HepG2 (cell line): Measurements from ENCODE around the gene SYT13. TPM values are rescaled to one million over a fixed set of nuclear protein-coding genes. Genes with fewer than 3 reads are reported as not detected.

Source experiments
- ATAC-seq: fragments of 200-7000 bp; cut with Tn5 transposase; 3 replicates; pipeline ENCODE4 v1.9.1; 2020; ENCODE audit warnings: mild to moderate bottlenecking, moderate library complexity
- BruUV-seq: library from RNA; stranded (reverse); fragments of 400-500 nt; replicated peaks from 2 replicates; lab custom pipeline; 2021; lab: Mats Ljungman, UMichigan
- CTCF ChIA-PET: fragments of 300-600 bp; formaldehyde crosslinking; extraction: SDS; loops from one replicate; lab custom pipeline; 2021; ENCODE audit warnings: low total read pairs, inconsistent platforms, low intra/inter-chr PET ratio; lab: Yijun Ruan, JAX
- POLR2A ChIA-PET: fragments of 350-600 bp; sonication (Branson Sonifier 250); formaldehyde crosslinking; loops from one replicate; lab custom pipeline; 2020; ENCODE audit warnings: antibody characterized with exemption, inconsistent platforms; lab: Yijun Ruan, JAX
- DNase-seq: peaks from one replicate; pipeline ENCODE4 v3.0.0-alpha.2; 2015; ENCODE audit warnings: low spot score
- FAIRE-seq: peaks from 3 replicates; lab custom pipeline; 2011; peaks lifted over from hg19 to GRCh38; lab: Jason Lieb, UNC
- H2AFZ ChIP-seq: one replicate; pipeline ENCODE4 v1.6.1; 2011; ENCODE audit warnings: low read length, inconsistent platforms
- H3K27ac ChIP-seq: fragments of 300-600 bp; 3 replicates; pipeline ENCODE4 v1.8.0; 2011; ENCODE audit warnings: mixed run types, mild to moderate bottlenecking, mixed read lengths, low read length, inconsistent platforms; ENCODE audit not compliant: insufficient read depth; ENCODE audit errors: extremely low read length
- H3K27me3 ChIP-seq, 2 experiments: fragments of 200-600 bp in 1 of 2; 2 replicates in 1 of 2; 3 replicates in 1 of 2; pipeline versions ENCODE4 v1.6.0 to v1.8.0; 2011; ENCODE audit warnings: low read length in 2 of 2, mild to moderate bottlenecking in 2 of 2, moderate library complexity in 2 of 2, inconsistent platforms in 1 of 2; ENCODE audit not compliant: insufficient read depth in 2 of 2, control insufficient read depth in 1 of 2
- H3K36me3 ChIP-seq, 2 experiments: fragments of 200-600 bp in 1 of 2; replicated peaks in 1 of 2; 2 replicates in 1 of 2; 3 replicates in 1 of 2; pipeline versions ENCODE4 v1.5.1 to v1.8.0; 2011; ENCODE audit warnings: low read length in 2 of 2, inconsistent platforms in 1 of 2; ENCODE audit not compliant: insufficient read depth in 2 of 2, control insufficient read depth in 1 of 2
- H3K4me1 ChIP-seq: 2 replicates; pipeline ENCODE4 v1.5.1; 2012; ENCODE audit warnings: low read length, inconsistent platforms; ENCODE audit not compliant: insufficient read depth
- H3K4me2 ChIP-seq: 2 replicates; pipeline ENCODE4 v1.6.0; 2011; ENCODE audit warnings: low read depth, low read length, inconsistent platforms
- H3K4me3 ChIP-seq, 3 experiments: fragments of 200-600 bp in 1 of 3; sonication (generic), shearing (Covaris generic) in 1 of 3; replicated peaks in 1 of 3; 2 replicates each; pipeline ENCODE4 v1.5.1; 2011 to 2016; ENCODE audit warnings: low read length in 3 of 3, inconsistent platforms in 2 of 3, low read depth in 2 of 3, mild to moderate bottlenecking in 2 of 3, control low read depth in 1 of 3, mixed read lengths in 1 of 3; ENCODE audit not compliant: insufficient read depth in 1 of 3
- H3K79me2 ChIP-seq: one replicate; pipeline ENCODE4 v1.6.1; 2011; ENCODE audit warnings: low read length, inconsistent platforms; ENCODE audit not compliant: insufficient read depth
- H3K9ac ChIP-seq: 2 replicates; pipeline ENCODE4 v1.6.0; 2011; ENCODE audit warnings: mild to moderate bottlenecking, low read depth, low read length, inconsistent platforms; ENCODE audit not compliant: insufficient read depth
- H3K9me3 ChIP-seq: 2 replicates; pipeline ENCODE4 v1.5.1; 2012; ENCODE audit warnings: mild to moderate bottlenecking, low read length
- H4K20me1 ChIP-seq: 2 replicates; pipeline ENCODE4 v1.6.0; 2011; ENCODE audit warnings: inconsistent platforms, mild to moderate bottlenecking, low read length, moderate library complexity; ENCODE audit not compliant: insufficient read depth
- CEBPG ChIP-seq: IDR thresholded peaks from 2 replicates; pipeline ENCODE4 v1.6.1; 2016
- STAG1 ChIP-seq: sonication (generic); formaldehyde crosslinking; IDR thresholded peaks from 2 replicates; pipeline ENCODE4 v1.4.0; 2020; ENCODE audit warnings: missing genetic modification reagents
- XRCC5 ChIP-seq: fragments of 200-400 bp; formaldehyde crosslinking; optimal IDR thresholded peaks from 2 replicates; pipeline ENCODE3; 2017; ENCODE audit warnings: mild to moderate bottlenecking, low read length
- ZNF160 ChIP-seq: sonication (generic); formaldehyde crosslinking; IDR thresholded peaks from 2 replicates; pipeline ENCODE4 v1.8.0; 2022; ENCODE audit warnings: mild to moderate bottlenecking, inconsistent platforms, missing genetic modification reagents
- ZNF496 ChIP-seq: sonication (generic); formaldehyde crosslinking; IDR thresholded peaks from 2 replicates; pipeline ENCODE4 v1.8.1; 2023; ENCODE audit warnings: mild to moderate bottlenecking, moderate library complexity, missing genetic modification reagents; ENCODE audit not compliant: insufficient replicate concordance
- WGBS: methylation state at CpG from one replicate; pipeline ENCODE4 v1.1.6; 2017; ENCODE audit warnings: low lambda C conversion rate; 5-methylcytosine and 5-hydroxymethylcytosine counted together
- in situ Hi-C: cut with HindIII; loops from 2 replicates; pipeline ENCODE4 v1.10.0; 2017; ENCODE audit warnings: low pct_unique_long_range_greater_than_20kb; ENCODE audit not compliant: extremely low pct_ligation_motif_present
- intact Hi-C: fragments of 100-400 bp; cut with micrococcal nuclease; formaldehyde crosslinking; loops from one replicate; pipeline ENCODE4 v1.10.0; 2022; ENCODE audit not compliant: unreplicated experiment
- polyA plus RNA-seq, 8 experiments: library from polyadenylated mRNA; depleted of rRNA in 3 of 8; stranded (reverse) in 7 of 8; unstranded in 1 of 8; fragments of >200 nt; fragmentation: Illumina TruSeq in 4 of 8; extraction: Trizol in 4 of 8; gene quantifications; 2 replicates each; pipeline versions ENCODE4 v1.2.1 to v1.2.3, GENCODE V29; 2011 to 2016; ENCODE audit warnings: low read depth in 4 of 8, missing spikeins in 1 of 8, mixed read lengths in 1 of 8; ENCODE audit not compliant: insufficient read depth in 1 of 8
- total RNA-seq, 5 experiments: library from RNA; depleted of rRNA; stranded (reverse); fragments of >200 nt; fragmentation: Illumina TruSeq; extraction: Trizol; gene quantifications; 2 replicates each; pipeline ENCODE4 v1.2.3, GENCODE V29; 2016; ENCODE audit warnings: low read depth in 1 of 5
- TF ChIP-seq, protein P1 (sequence below): sonication (generic); formaldehyde crosslinking; IDR thresholded peaks from 2 replicates; pipeline ENCODE4 v1.5.0; 2020; ENCODE audit warnings: mild to moderate bottlenecking, missing genetic modification reagents, moderate library complexity

Gene SYT13
- total and polyA plus RNA-seq, 2 of the 13 experiments (the other 11 are each of a cell fraction or from before 2014, with no cell fraction given), result 0.02 to 0.13 TPM

DNA sequence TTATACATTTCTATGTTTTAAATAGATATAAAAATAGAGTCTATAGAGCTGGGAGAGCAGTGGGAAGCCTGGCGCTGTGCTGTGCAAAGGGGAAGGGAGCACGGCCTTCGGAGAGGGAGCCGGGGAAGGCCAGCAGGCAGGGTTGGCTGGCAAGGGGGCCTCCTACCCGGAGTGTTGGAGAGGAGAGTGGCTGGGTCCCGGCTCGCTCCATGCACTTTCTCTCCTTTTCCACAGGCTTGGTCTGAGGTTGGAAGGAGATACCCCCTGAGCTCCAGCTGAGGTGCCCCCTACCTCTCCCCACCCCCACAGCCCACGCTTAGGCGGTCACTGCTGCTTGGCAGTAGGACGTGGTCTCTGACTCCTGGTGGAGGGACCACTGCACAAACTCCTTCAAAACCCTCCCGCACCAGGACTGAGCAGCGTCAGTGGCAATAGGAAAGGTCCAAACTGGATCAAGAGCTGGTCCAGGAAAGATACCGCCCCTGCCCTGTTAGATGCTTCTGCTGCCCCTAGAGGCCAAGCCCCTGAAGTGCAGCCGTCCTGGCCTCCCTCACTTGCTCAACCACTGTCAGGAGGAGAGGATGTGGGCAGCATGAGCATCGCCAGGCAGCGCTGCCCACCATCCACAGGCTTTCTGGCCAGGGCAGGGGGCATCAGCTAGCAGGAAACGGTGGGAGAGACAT is 52.9 kb downstream of the SYT13 start:
- BruUV-seq, result no TSS peak
- intact Hi-C loops, result loop anchor here (1.0 kb wide), 1 partner anchor 123 kb away; no protein-coding TSS in a partner anchor
- 62% methylated on average over 6 of the region's 17 CpGs for WGBS
- FAIRE-seq, result peak; percentile 26
- in situ Hi-C loops, result no loop called here
- Histone ChIP-seq H3K79me2 (no peaks in the 10 kb centered on the region), H3K4me2 (no peak overlapping the region), H3K9ac (no peak overlapping the region), H3K36me3 (no peaks in the 10 kb centered on the region), H3K27me3 (peaks cover 0 to 1% of the 10 kb centered on the region in 2 experiments; a peak in 1 of 5 replicates), H3K9me3 (no peaks in the 10 kb centered on the region)
- peak; percentile 89 for TF ChIP-seq XRCC5
- no peak for TF ChIP-seq ZNF496 (CRISPR knock-in tag)
- TF ChIP-seq ZNF160 (CRISPR knock-in tag), result no peak
- TF ChIP-seq CEBPG, result 0 out of 2 replicates have a peak, but pooled peaks have one; percentile 5
- TF ChIP-seq STAG1 (CRISPR knock-in tag), result peak; percentile 55
- TF ChIP-seq, protein P1, sequence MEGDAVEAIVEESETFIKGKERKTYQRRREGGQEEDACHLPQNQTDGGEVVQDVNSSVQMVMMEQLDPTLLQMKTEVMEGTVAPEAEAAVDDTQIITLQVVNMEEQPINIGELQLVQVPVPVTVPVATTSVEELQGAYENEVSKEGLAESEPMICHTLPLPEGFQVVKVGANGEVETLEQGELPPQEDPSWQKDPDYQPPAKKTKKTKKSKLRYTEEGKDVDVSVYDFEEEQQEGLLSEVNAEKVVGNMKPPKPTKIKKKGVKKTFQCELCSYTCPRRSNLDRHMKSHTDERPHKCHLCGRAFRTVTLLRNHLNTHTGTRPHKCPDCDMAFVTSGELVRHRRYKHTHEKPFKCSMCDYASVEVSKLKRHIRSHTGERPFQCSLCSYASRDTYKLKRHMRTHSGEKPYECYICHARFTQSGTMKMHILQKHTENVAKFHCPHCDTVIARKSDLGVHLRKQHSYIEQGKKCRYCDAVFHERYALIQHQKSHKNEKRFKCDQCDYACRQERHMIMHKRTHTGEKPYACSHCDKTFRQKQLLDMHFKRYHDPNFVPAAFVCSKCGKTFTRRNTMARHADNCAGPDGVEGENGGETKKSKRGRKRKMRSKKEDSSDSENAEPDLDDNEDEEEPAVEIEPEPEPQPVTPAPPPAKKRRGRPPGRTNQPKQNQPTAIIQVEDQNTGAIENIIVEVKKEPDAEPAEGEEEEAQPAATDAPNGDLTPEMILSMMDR, result peak; percentile 78
- TF ChIP-seq, all 625 proteins: peak for 4
- no peaks in the 10 kb centered on the region for H3K4me1 ChIP-seq
- no peak overlapping the region for H3K27ac ChIP-seq
- CTCF ChIA-PET, result no interaction called here
- H2AFZ ChIP-seq, result no peak overlapping the region
- peak; percentile 91 for ATAC-seq
- H3K4me3 ChIP-seq, result no peak overlapping the region
- POLR2A ChIA-PET, result no interaction called here
- DNase-seq, result peak; percentile 47
- H4K20me1 ChIP-seq, result 0 out of 2 replicates have a peak, but pooled peaks cover 2% of the 10 kb centered on the region
